T-helper 2 cell treated with Interferon-gamma antibody and Interleukin-4, amounts not matched to agents 100 ng/mL and 5 ng/mL, for 36 hours (primary cell): ENCODE results near the gene UTS2. TPM values are rescaled to one million over a fixed set of nuclear protein-coding genes. Genes with fewer than 3 reads are reported as not detected.

Experiments
- intact Hi-C: fragments of 100-400 bp; cut with micrococcal nuclease; formaldehyde crosslinking; loops from one replicate; pipeline ENCODE4 v1.15.1; 2023
- total RNA-seq: library from RNA; stranded (reverse); gene quantifications from 2 replicates; pipeline ENCODE4 v1.2.3, GENCODE V29; 2022

Gene UTS2
- total RNA-seq, 1 donor from 2014 or later, result not detected

DNA sequence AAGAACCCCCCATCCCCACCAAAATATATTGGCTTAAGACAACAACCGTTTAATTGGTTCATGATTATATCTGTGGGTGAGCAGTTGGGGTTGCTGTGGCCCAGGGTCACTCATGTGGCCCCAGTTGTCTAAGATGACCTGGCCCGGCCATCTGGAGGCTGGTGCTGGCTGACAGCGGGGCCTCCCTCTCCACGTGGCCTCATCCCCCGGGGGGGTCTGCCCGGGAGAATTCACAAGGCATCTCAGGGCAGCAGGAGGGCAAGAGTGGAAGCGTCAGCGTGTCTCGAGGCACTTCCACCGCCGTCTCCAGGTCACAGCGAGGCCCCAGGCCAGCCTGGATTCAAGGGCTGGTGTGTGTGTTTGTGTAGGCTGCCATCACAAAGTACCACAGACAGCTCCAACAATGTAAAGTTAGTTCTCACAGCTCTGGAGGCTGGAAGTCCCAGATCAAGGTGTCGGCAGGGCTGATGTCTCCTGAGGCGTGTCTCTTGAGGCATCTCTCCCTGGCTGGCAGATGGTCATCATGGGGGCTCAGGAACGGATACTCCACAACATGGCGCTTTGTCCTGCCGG lies 11.0 kb upstream of the UTS2 start:
- intact Hi-C loops, result no loop called here

GRCh38 chr1:7862211-7863060 lies 9.6 kb upstream of the UTS2 start:
- intact Hi-C loops, result no loop called here

DNA sequence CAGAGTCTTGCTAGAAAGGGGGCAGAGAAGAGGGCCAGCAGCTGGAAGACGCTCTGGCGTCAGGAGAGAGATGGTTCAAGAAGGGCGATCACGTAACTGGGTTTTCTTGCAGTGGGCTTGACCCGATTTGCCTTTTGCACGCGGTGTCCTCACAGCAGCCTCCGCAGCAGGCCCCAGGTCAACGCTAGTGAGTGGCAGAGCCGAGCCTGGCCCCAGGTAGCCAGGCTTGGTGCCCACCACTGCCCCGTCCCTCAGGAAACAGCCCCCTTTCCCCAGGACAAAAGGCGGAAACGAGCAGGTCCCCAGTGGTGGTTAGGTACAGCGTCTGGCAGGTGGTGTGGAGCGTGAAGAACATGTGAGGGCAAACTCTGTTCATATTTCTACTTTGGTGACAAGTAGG lies 8.6 kb upstream of the UTS2 start:
- intact Hi-C loops, result no loop called here

GRCh38 chr1:7860130-7860529 lies 7.3 kb upstream of the UTS2 start:
- intact Hi-C loops, result no loop called here

DNA sequence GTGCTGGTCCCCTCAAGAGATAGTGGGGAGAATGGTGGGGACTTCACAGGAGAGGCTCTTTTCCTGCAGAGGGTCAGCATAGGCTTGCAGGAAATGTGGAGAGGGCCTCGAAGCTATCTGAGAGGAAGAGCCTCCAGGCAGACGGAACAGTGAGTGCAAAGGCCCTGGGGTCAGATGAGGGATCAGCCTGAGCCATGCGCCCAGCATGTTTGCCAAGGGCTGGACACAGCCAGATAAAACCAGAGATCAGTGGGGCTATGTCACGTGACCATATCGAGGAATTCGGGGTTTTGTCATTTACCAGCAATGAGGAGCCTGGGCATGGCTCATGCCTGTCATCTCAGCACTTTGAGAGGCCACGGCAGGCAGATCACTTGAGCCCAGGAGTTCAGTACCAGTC lies 6.5 kb upstream of the UTS2 start:
- intact Hi-C loops, result no loop called here

DNA sequence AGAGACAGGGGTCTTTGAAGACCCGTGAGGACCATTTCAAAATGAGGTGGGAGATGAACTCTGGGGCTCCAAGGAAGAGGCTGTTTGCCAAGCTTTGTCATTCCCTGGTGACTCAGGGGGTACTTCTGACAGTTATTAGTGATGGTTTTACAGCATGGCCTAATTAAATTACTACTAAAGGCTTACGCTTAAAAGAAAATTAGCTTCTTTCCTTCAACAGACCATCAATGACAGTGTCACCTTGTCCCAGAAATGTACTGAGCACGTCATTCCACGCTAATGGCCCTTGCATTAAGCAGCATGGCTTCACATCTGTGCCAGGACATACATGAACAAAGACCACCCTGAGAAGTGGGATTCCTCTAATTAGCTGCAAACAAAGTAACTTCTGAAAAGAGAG lies 5.1 kb upstream of the UTS2 start:
- intact Hi-C loops, result no loop called here

DNA sequence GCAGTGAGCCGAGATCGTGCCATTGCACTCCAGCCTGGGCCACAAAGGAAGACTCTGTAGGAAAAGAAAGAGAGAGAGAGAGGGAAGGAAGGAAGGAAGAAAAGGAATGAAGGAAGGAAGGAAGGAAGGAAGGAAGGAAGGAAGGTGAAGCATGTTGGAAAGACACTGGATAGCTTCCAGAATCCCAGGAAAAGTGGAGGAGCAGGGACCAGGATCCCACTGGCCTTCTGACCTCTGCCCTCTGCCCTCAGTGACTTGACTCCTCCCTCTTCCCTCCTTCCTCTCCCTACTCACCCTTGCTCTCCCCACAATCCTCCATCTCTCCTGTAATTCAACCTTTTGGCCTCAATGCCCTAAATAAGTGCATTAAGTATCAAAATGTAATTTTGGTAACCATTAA lies 4.1 kb upstream of the UTS2 start:
- intact Hi-C loops, result no loop called here

DNA sequence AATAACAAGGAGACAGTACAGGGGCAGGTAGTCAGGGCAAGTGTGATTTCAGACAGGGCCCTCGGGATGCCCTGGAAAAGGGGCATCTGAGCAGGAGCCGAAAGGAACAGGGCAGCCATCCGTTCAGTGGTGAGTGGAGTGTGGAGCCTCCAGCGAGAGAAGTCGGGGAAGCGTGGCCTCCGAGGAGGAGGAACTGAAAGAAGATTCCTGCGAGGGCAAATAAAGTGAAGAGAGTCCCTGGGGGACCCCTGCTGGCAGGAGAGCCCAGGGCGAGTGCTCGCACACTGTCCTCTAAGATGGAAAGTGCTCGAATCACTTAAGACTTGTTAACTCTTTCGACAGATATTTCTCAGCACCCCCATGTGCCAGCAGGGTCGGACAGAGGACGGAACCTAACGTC lies 3.5 kb upstream of the UTS2 start:
- intact Hi-C loops, result no loop called here

GRCh38 chr1:7853684-7854026 lies 790 bp upstream of the UTS2 start:
- intact Hi-C loops, result no loop called here

DNA sequence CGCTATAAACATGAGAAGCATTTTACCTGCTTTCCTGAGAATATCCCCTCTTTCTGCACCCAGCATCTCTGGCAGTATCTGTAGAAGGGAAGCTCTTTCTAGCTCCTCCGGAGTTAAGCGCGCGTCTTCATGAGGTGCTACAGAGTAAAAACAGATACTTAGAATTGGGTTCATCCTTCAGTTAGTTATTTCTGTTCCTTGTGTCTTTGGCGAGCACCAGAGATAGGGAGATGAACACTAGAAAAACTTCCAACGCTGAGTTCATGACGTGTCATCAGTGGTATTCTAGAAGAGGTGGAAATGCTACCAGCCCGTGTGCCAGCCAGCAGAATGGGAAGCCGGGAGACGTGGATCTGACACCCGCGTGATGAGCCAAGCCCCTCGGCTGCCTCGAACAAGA lies 2.1 kb downstream of the UTS2 start:
- intact Hi-C loops, result no loop called here

- intact Hi-C loops, result no loop called here
These were observed 5.3 kb downstream of the UTS2 start for GRCh38 chr1:7847599-7847998.

GRCh38 chr1:7846656-7847055 lies 6.2 kb downstream of the UTS2 start:
- intact Hi-C loops, result no loop called here

- intact Hi-C loops, result no loop called here
These were observed 7.1 kb downstream of the UTS2 start for GRCh38 chr1:7845761-7846160.

DNA sequence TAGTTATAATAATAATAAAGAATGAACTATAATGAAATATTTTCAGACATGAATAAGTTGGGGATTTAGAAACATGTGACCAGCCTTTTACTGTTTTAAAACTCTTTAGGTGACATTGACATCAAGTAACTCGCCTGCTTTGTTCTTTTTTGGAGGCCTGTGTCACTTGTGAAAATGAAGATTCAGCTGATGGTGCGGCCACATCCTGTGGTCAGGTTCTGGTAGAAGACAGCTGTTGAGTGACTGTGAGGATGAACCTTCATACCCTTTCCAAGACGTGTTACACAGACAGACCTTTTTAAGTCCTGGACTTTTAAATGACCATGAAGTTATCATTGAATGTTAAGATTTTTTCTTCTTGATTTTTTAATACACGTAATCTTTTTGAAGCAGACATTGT lies 10.3 kb downstream of the UTS2 start:
- intact Hi-C loops, result no loop called here

GRCh38 chr1:7839526-7839925 lies 13.3 kb downstream of the UTS2 start:
- intact Hi-C loops, result no loop called here

GRCh38 chr1:7838714-7839113 lies 14.2 kb downstream of the UTS2 start:
- intact Hi-C loops, result no loop called here

GRCh38 chr1:7833035-7833434 lies 19.8 kb downstream of the UTS2 start:
- intact Hi-C loops, result no loop called here

- intact Hi-C loops, result no loop called here
These were observed 21.4 kb downstream of the UTS2 start for GRCh38 chr1:7831458-7831857.

DNA sequence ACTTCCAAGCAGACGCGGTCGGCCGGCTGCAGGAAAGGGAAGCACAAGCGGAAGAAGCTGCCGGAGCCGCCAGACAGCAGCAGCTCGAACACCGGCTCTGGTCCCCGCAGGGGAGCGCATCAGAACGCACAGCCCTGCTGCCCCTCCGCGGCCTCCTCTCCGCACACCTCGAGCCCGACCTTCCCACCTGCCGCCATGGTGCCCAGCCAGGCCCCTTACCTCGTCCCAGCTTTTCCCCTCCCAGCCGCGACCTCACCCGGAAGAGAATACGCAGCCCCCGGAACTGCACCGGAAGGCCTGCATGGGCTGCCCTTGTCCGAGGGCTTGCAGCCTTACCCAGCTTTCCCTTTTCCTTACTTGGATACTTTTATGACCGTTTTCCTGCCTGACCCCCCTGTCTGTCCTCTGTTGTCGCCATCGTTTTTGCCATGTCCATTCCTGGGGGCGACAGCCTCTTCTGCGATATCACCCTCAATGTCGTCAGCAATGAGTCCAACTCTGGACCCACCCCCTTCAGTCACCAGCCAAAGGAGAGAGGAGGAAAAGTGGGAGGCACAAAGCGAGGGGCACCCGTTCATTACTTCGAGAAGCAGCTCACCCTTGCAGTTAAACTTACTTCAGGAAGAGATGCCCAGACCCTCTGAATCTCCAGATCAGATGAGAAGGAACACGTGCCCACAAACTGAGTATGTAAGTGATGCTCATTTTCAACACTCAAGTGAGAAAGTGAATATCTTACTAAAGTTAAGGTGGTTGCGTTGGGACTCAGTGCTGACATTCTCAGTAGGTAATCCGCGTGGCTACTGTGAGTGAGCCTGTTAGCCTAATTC lies 25.5 kb downstream of the UTS2 start:
- intact Hi-C loops, result no loop called here

- intact Hi-C loops, result no loop called here
These were observed 26.5 kb downstream of the UTS2 start for GRCh38 chr1:7826363-7826762.

DNA sequence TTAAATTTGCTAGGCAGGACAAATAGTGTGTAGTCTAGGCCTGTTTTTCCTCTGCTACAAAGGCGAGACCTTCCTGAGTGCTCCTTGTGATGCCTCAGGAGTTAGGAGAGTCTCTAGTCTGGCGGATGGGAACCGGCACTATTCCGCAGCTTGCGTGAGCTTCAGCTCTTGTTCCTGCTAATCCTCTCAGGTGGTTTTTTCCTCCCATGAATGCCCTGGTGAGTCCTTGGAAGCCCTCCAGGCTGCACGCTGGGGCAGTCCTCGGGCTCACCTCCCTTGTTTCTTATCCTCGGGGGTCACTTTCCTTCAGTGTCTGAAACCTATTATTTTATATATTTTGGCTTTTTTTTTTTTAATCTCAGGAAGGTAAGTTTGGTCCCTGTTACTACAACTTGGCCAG lies 28.2 kb downstream of the UTS2 start:
- intact Hi-C loops, result no loop called here

DNA sequence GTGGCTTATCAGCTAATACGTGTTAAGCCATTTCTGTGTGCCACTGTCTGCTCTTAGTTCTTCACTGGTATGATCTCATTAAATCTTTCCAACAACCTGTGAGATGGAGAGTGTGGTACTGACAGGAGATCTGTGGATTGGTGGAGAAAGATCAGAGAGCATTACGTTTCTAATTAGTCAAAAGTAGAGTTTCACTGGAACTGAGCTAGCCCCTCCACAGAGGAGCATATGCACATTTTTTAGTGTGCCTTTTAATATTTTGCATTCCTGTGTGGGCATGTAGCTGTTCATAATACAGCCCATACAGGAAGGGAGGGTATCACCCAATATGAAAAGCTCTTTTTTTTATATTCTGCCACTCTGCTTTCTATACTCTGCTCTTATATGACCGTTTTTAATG lies 31.6 kb downstream of the UTS2 start:
- intact Hi-C loops, result no loop called here
